Lower lobe of right lung (tissue), 2 donors: ENCODE measurements around the gene PAX3. TPM values are rescaled to one million over a fixed set of nuclear protein-coding genes. Genes with fewer than 3 reads are reported as not detected.

ENCODE experiments used
- ATAC-seq, 2 donors: fragments of 200-7000 bp; cut with Tn5 transposase; one replicate each; pipeline ENCODE4 v1.9.1; 2020 to 2022; ENCODE audit warnings: mild to moderate bottlenecking in 2 of 2, moderate library complexity in 2 of 2
- DNase-seq: peaks from one replicate; pipeline ENCODE4 v3.0.0-alpha.2; 2020
- H3K27ac ChIP-seq: fragments of 200-600 bp; one replicate; pipeline ENCODE4 v1.8.0; 2022
- H3K27me3 ChIP-seq: fragments of 200-600 bp; one replicate; pipeline ENCODE4 v1.8.0; 2022; ENCODE audit warnings: low read depth
- H3K36me3 ChIP-seq: fragments of 200-600 bp; one replicate; pipeline ENCODE4 v1.8.0; 2022; ENCODE audit warnings: mild to moderate bottlenecking
- H3K4me1 ChIP-seq: fragments of 200-600 bp; one replicate; pipeline ENCODE4 v1.8.0; 2022
- H3K4me3 ChIP-seq: fragments of 200-600 bp; one replicate; pipeline ENCODE4 v1.8.0; 2022; ENCODE audit warnings: mild to moderate bottlenecking
- H3K9me3 ChIP-seq: fragments of 200-600 bp; one replicate; pipeline ENCODE4 v1.8.0; 2022
- intact Hi-C: fragments of 100-400 bp; cut with DNase I; formaldehyde crosslinking; loops from one replicate; pipeline ENCODE4 v1.11.0; 2022
- total RNA-seq: library from RNA; stranded (reverse); fragmentation: NEBNext Ultra II Directional; extraction: Animal tissue kit (Norgen Biotek cat#: 25700); gene quantifications from one replicate; pipeline ENCODE4 v1.2.1, GENCODE V29; 2021
- TF ChIP-seq, protein P1 (sequence below): fragments of 200-600 bp; IDR thresholded peaks from one replicate; pipeline ENCODE4 v1.8.0; 2022; ENCODE audit warnings: antibody characterized with exemption, mild to moderate bottlenecking
- donor health status: DM: no; HTN: yes; CAD: no; lungs with severe emphysema.

PAX3 gene
- total RNA-seq, 1 donor from 2014 or later: not detected

DNA sequence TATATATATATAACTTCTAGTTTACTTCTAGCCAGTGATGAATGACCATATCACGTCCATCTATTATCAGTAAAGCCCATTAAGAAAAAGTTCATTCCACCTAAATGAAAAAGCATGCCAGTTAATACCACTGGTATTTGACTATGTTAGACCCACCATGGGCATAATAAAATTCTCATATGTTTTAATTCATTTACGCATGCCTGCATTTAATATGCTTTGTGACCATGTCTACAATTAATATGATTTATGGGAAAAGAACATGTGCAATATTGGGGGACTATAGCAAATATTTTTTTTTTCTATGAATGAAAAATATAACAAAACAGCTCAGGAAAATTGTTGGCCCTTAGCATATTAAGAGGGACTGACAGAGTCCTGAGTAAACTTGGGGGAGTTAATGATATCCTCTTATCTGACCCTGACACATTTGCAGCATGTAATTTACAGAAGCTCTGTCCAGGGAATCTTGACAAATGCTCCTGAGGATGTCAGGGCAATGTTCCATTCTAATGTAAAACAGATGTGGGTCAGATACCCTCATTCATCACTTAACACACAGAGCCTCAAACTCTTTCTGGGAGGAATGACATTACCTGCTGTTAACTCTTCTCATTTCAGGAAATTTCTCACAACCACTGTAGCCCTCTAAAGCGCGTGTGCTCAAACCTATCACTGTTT is 90.6 kb downstream of the PAX3 start:
- Histone ChIP-seq H3K9me3 (no peaks in the 10 kb centered on the region), H3K4me1 (no peaks in the 10 kb centered on the region), H3K36me3 (no peaks in the 10 kb centered on the region), H3K4me3 (no peak overlapping the region), H3K27me3 (no peaks in the 10 kb centered on the region), H3K27ac (no peak overlapping the region)
- intact Hi-C loops: no loop called here
- DNase-seq: no peak
- no peak for ATAC-seq
- TF ChIP-seq, protein P1, sequence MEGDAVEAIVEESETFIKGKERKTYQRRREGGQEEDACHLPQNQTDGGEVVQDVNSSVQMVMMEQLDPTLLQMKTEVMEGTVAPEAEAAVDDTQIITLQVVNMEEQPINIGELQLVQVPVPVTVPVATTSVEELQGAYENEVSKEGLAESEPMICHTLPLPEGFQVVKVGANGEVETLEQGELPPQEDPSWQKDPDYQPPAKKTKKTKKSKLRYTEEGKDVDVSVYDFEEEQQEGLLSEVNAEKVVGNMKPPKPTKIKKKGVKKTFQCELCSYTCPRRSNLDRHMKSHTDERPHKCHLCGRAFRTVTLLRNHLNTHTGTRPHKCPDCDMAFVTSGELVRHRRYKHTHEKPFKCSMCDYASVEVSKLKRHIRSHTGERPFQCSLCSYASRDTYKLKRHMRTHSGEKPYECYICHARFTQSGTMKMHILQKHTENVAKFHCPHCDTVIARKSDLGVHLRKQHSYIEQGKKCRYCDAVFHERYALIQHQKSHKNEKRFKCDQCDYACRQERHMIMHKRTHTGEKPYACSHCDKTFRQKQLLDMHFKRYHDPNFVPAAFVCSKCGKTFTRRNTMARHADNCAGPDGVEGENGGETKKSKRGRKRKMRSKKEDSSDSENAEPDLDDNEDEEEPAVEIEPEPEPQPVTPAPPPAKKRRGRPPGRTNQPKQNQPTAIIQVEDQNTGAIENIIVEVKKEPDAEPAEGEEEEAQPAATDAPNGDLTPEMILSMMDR: no peak

- H3K9me3 ChIP-seq: no peaks in the 10 kb centered on the region
- H3K27me3 ChIP-seq: peaks cover 3% of the 10 kb centered on the region
- H3K36me3 ChIP-seq: no peaks in the 10 kb centered on the region
- intact Hi-C loops: no loop called here
- TF ChIP-seq, protein P1: no peak
- H3K27ac ChIP-seq: no peak overlapping the region
- ATAC-seq (no peak), DNase-seq (no peak)
- H3K4me1 ChIP-seq: no peaks in the 10 kb centered on the region
- H3K4me3 ChIP-seq: no peak overlapping the region
These were observed 93.7 kb downstream of the PAX3 start for GRCh38 chr2:222205136-222205535.

DNA sequence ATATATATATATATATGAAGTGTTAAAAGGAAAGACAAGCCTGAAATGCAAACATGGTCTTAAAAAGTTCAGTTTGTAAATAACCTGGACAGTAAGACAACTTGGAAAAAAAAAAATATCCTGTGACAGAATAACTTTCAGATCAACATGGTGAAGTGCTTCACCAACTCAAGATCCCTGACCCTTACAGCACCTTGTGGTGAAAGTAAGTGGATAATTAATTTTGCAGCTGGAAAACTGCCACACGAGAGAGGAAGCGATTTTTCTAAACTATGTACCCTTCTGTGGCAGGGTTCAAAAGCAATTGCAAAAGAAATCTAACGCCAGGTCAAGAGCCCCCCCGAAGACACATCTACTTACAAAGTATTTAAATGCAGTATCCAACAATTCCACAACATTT is 95.8 kb downstream of the PAX3 start:
- Histone ChIP-seq H3K4me3 (no peak overlapping the region), H3K36me3 (no peaks in the 10 kb centered on the region), H3K27ac (no peak overlapping the region), H3K27me3 (peaks cover 3% of the 10 kb centered on the region), H3K4me1 (no peaks in the 10 kb centered on the region), H3K9me3 (no peaks in the 10 kb centered on the region)
- DNase-seq: no peak
- TF ChIP-seq, protein P1: no peak
- no peak for ATAC-seq
- intact Hi-C loops: no loop called here

GRCh38 chr2:222196159-222196558 is 102.6 kb downstream of the PAX3 start:
- ATAC-seq: no peak
- Histone ChIP-seq H3K27me3 (no peaks in the 10 kb centered on the region), H3K9me3 (no peaks in the 10 kb centered on the region), H3K36me3 (no peaks in the 10 kb centered on the region), H3K4me1 (no peaks in the 10 kb centered on the region), H3K4me3 (no peak overlapping the region), H3K27ac (no peak overlapping the region)
- intact Hi-C loops: no loop called here
- TF ChIP-seq, protein P1: no peak
- no peak for DNase-seq

DNA sequence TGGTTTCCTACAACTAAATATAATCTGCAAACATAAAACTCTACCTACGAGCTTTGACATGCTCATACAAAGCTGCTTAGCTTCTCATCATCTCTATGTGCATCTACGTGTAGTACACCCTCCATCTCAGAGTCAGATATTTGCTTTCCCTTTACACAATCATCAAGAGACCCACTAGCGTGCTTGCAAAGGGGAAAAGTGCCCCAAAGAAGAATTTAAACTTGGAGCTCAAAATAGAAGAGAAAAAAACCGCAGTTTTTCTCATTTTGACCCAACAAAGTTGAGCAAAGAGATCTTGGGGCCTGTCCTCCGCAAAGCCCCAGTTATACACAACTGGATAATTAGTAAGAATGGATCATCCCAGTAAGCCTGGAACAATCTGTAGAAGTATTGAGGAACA is 104.1 kb downstream of the PAX3 start:
- H3K27ac ChIP-seq: no peak overlapping the region
- ATAC-seq: no peak
- DNase-seq: no peak
- H3K9me3 ChIP-seq: no peaks in the 10 kb centered on the region
- intact Hi-C loops: no loop called here
- no peak overlapping the region for H3K4me3 ChIP-seq
- H3K4me1 ChIP-seq: no peaks in the 10 kb centered on the region
- TF ChIP-seq, protein P1: no peak
- no peaks in the 10 kb centered on the region for H3K36me3 ChIP-seq
- no peaks in the 10 kb centered on the region for H3K27me3 ChIP-seq
